ENCODE data around the gene STRN3.

The STRN3 gene

GRCh38 chr14:30868736-30869135, 157.4 kb downstream of the STRN3 start:
- DNase-seq = no peak
- no peak overlapping the region for H3K4me3 ChIP-seq (ENCODE audit: low read depth, low read length)
- H3K9me3 ChIP-seq = no peaks in the 10 kb centered on the region
- peaks cover 2% of the 10 kb centered on the region for H3K27me3 ChIP-seq
- no peaks in the 10 kb centered on the region for H3K4me1 ChIP-seq
- TF ChIP-seq CTCF (IDR thresholded peaks at IDR 0.05; ENCODE audit: low read depth, low read length) = no peak
- no peaks in the 10 kb centered on the region for H3K36me3 ChIP-seq

- Histone ChIP-seq H3K36me3 (no peaks in the 10 kb centered on the region), H3K27me3 (no peaks in the 10 kb centered on the region; the same call in 1 of the 2 replicates), H3K9me3 (no peaks in the 10 kb centered on the region), H3K4me1 (no peaks in the 10 kb centered on the region), H3K4me3 (ENCODE audit: low read depth, low read length) (no peak overlapping the region)
- no peak for DNase-seq
- no peak for TF ChIP-seq CTCF (IDR thresholded peaks at IDR 0.05; ENCODE audit: low read depth, low read length)
Measured at GRCh38 chr14:30864934-30865333, 161.2 kb downstream of the STRN3 start.

- no peak for DNase-seq
- Histone ChIP-seq H3K36me3 (no peaks in the 10 kb centered on the region), H3K4me1 (no peaks in the 10 kb centered on the region), H3K4me3 (ENCODE audit: low read depth, low read length) (no peak overlapping the region), H3K27me3 (no peaks in the 10 kb centered on the region; the same call in 1 of the 2 replicates), H3K9me3 (no peaks in the 10 kb centered on the region)
- TF ChIP-seq CTCF (IDR thresholded peaks at IDR 0.05; ENCODE audit: low read depth, low read length) = no peak
Measured at GRCh38 chr14:30861200-30861599, 165.0 kb downstream of the STRN3 start.

- no peak for DNase-seq
- no peaks in the 10 kb centered on the region for H3K9me3 ChIP-seq
- H3K27me3 ChIP-seq = no peaks in the 10 kb centered on the region; the same call in none of the 2 replicates
- H3K4me3 ChIP-seq (ENCODE audit: low read depth, low read length) = no peak overlapping the region
- H3K36me3 ChIP-seq = no peaks in the 10 kb centered on the region
- TF ChIP-seq CTCF (IDR thresholded peaks at IDR 0.05; ENCODE audit: low read depth, low read length) = no peak
- no peaks in the 10 kb centered on the region for H3K4me1 ChIP-seq
Measured at GRCh38 chr14:30855345-30856037, 170.7 kb downstream of the STRN3 start.

- no peaks in the 10 kb centered on the region for H3K4me1 ChIP-seq
- no peak overlapping the region for H3K4me3 ChIP-seq (ENCODE audit: low read depth, low read length)
- H3K36me3 ChIP-seq = no peaks in the 10 kb centered on the region
- no peak for DNase-seq
- H3K27me3 ChIP-seq = no peaks in the 10 kb centered on the region; the same call in none of the 2 replicates
- no peaks in the 10 kb centered on the region for H3K9me3 ChIP-seq
- no peak for TF ChIP-seq CTCF (IDR thresholded peaks at IDR 0.05; ENCODE audit: low read depth, low read length)
Measured at GRCh38 chr14:30854492-30854891, 171.7 kb downstream of the STRN3 start.

- Histone ChIP-seq H3K4me1 (no peaks in the 10 kb centered on the region), H3K9me3 (no peaks in the 10 kb centered on the region), H3K4me3 (ENCODE audit: low read depth, low read length) (no peak overlapping the region), H3K27me3 (no peaks in the 10 kb centered on the region; the same call in none of the 2 replicates), H3K36me3 (no peaks in the 10 kb centered on the region)
- DNase-seq = no peak
- TF ChIP-seq CTCF (IDR thresholded peaks at IDR 0.05; ENCODE audit: low read depth, low read length) = no peak
Measured at GRCh38 chr14:30853946-30854345, 172.2 kb downstream of the STRN3 start.

Data from BE2C (cell line).